HG03520 (cell line): ENCODE results near the gene ANKRD26.

Source experiments
- ATAC-seq: cut with Tn5 transposase; IDR thresholded peaks from one replicate; pipeline ENCODE4 v1.9.1; 2021; ENCODE audit warnings: mild to moderate bottlenecking, moderate library complexity; ENCODE audit not compliant: unreplicated experiment

Gene ANKRD26

GRCh38 chr10:27022048-27022447 is 78.2 kb downstream of the ANKRD26 start:
- ATAC-seq: no peak

GRCh38 chr10:27020243-27020642 is 80.1 kb downstream of the ANKRD26 start:
- no peak for ATAC-seq

- no peak for ATAC-seq
Measured at GRCh38 chr10:27019827-27020226, 80.5 kb downstream of the ANKRD26 start.

- no peak for ATAC-seq
Measured at GRCh38 chr10:26997610-26998009, 102.7 kb downstream of the ANKRD26 start.

- no peak for ATAC-seq
Measured at GRCh38 chr10:26994743-26995142, 105.6 kb downstream of the ANKRD26 start.

GRCh38 chr10:26987851-26988250 is 112.4 kb downstream of the ANKRD26 start:
- ATAC-seq: no peak

GRCh38 chr10:26983156-26983555 is 117.1 kb downstream of the ANKRD26 start:
- no peak for ATAC-seq

- no peak for ATAC-seq
Measured at GRCh38 chr10:26982058-26982457, 118.2 kb downstream of the ANKRD26 start.

GRCh38 chr10:26981232-26981824 is 119.0 kb downstream of the ANKRD26 start:
- no peak for ATAC-seq

GRCh38 chr10:26978519-26978918 is 121.8 kb downstream of the ANKRD26 start:
- ATAC-seq: no peak

GRCh38 chr10:26977635-26978034 is 122.7 kb downstream of the ANKRD26 start:
- ATAC-seq: no peak

GRCh38 chr10:26970667-26971066 is 129.6 kb downstream of the ANKRD26 start:
- no peak for ATAC-seq

GRCh38 chr10:26969145-26969926 is 131.0 kb downstream of the ANKRD26 start:
- peak; percentile 89 for ATAC-seq

- no peak for ATAC-seq
Measured at GRCh38 chr10:26962835-26963234, 137.5 kb downstream of the ANKRD26 start.

GRCh38 chr10:26960308-26960707 is 140.0 kb downstream of the ANKRD26 start:
- no peak for ATAC-seq

- no peak for ATAC-seq
Measured at GRCh38 chr10:26959841-26960240, 140.5 kb downstream of the ANKRD26 start.
